Measurements from ENCODE around the gene FARSA. TPM values are rescaled to one million over a fixed set of nuclear protein-coding genes. Genes with fewer than 3 reads are reported as not detected.
A peak's percentile ranks its signal among the peaks of the same experiment; 100 is the strongest.

Gene FARSA
- total and polyA plus RNA-seq, 2 of the 13 experiments (the other 11 are each of a cell fraction or from before 2014, with no cell fraction given), result 25.9 to 72.0 TPM

- TF ChIP-seq ZNF296 (CRISPR knock-in tag; conservative IDR thresholded peaks at IDR 0.05) (no peak; the same call in 1 of the 2 replicates), ZNF503 (CRISPR knock-in tag; IDR thresholded peaks at IDR 0.05) (no peak; the same call in 1 of the 2 replicates), ZNF780A (CRISPR knock-in tag; IDR thresholded peaks at IDR 0.05) (no peak), CENPT (CRISPR knock-in tag; IDR thresholded peaks at IDR 0.05; ENCODE audit: low read depth) (no peak), IRF2 (CRISPR knock-in tag; IDR thresholded peaks at IDR 0.05) (no peak), MXD4 (CRISPR knock-in tag; IDR thresholded peaks at IDR 0.05) (peak; percentile 88), ZMAT5 (CRISPR knock-in tag; IDR thresholded peaks at IDR 0.05; ENCODE audit: borderline replicate concordance, low read depth) (no peak), TAF15 (IDR thresholded peaks at IDR 0.05; ENCODE audit: low read depth, low read length, poor library complexity, severe bottlenecking) (no peak), NFE2 (CRISPR knock-in tag; IDR thresholded peaks at IDR 0.05) (no peak), THAP11 (CRISPR knock-in tag; IDR thresholded peaks at IDR 0.05) (peak; percentile 80), ZFP62 (CRISPR knock-in tag; IDR thresholded peaks at IDR 0.05) (no peak), ETS1 (CRISPR knock-in tag; IDR thresholded peaks at IDR 0.05) (no peak), HMGXB4 (CRISPR knock-in tag; IDR thresholded peaks at IDR 0.05; ENCODE audit: borderline replicate concordance in 1 of 2, low read depth in 1 of 2) (peak; percentile 72 to 86), SUZ12 (IDR thresholded peaks at IDR 0.05; ENCODE audit: low read depth, low read length) (no peak), ZNF451 (CRISPR knock-in tag; IDR thresholded peaks at IDR 0.05) (no peak), GLMP (CRISPR knock-in tag; IDR thresholded peaks at IDR 0.05; ENCODE audit: borderline replicate concordance) (no peak), SETDB1 (CRISPR knock-in tag; IDR thresholded peaks at IDR 0.05; ENCODE audit: borderline replicate concordance) (no peak)
Observed at GRCh38 chr19:12956446-12957388, 23.2 kb upstream of the FARSA start, which contains the start of gene GADD45GIP1 (continued).

Measured in HepG2 (cell line).